HepG2 (cell line): Measurements from ENCODE around the gene SEC11A. TPM values are rescaled to one million over a fixed set of nuclear protein-coding genes. Genes with fewer than 3 reads are reported as not detected.

Source experiments
- ATAC-seq: fragments of 200-7000 bp; cut with Tn5 transposase; 3 replicates; pipeline ENCODE4 v1.9.1; 2020; ENCODE audit warnings: mild to moderate bottlenecking, moderate library complexity
- BruUV-seq: library from RNA; stranded (reverse); fragments of 400-500 nt; replicated peaks from 2 replicates; lab custom pipeline; 2021; lab: Mats Ljungman, UMichigan
- CTCF ChIA-PET: fragments of 300-600 bp; formaldehyde crosslinking; extraction: SDS; loops from one replicate; lab custom pipeline; 2021; ENCODE audit warnings: low total read pairs, inconsistent platforms, low intra/inter-chr PET ratio; lab: Yijun Ruan, JAX
- POLR2A ChIA-PET: fragments of 350-600 bp; sonication (Branson Sonifier 250); formaldehyde crosslinking; loops from one replicate; lab custom pipeline; 2020; ENCODE audit warnings: antibody characterized with exemption, inconsistent platforms; lab: Yijun Ruan, JAX
- DNase-seq: peaks from one replicate; pipeline ENCODE4 v3.0.0-alpha.2; 2015; ENCODE audit warnings: low spot score
- FAIRE-seq: peaks from 3 replicates; lab custom pipeline; 2011; peaks lifted over from hg19 to GRCh38; lab: Jason Lieb, UNC
- H2AFZ ChIP-seq: one replicate; pipeline ENCODE4 v1.6.1; 2011; ENCODE audit warnings: low read length, inconsistent platforms
- H3K27ac ChIP-seq: fragments of 300-600 bp; 3 replicates; pipeline ENCODE4 v1.8.0; 2011; ENCODE audit warnings: mixed run types, mild to moderate bottlenecking, mixed read lengths, low read length, inconsistent platforms; ENCODE audit not compliant: insufficient read depth; ENCODE audit errors: extremely low read length
- H3K27me3 ChIP-seq, 2 experiments: fragments of 200-600 bp in 1 of 2; 2 replicates in 1 of 2; 3 replicates in 1 of 2; pipeline versions ENCODE4 v1.6.0 to v1.8.0; 2011; ENCODE audit warnings: low read length in 2 of 2, mild to moderate bottlenecking in 2 of 2, moderate library complexity in 2 of 2, inconsistent platforms in 1 of 2; ENCODE audit not compliant: insufficient read depth in 2 of 2, control insufficient read depth in 1 of 2
- H3K36me3 ChIP-seq, 2 experiments: fragments of 200-600 bp in 1 of 2; replicated peaks in 1 of 2; 2 replicates in 1 of 2; 3 replicates in 1 of 2; pipeline versions ENCODE4 v1.5.1 to v1.8.0; 2011; ENCODE audit warnings: low read length in 2 of 2, inconsistent platforms in 1 of 2; ENCODE audit not compliant: insufficient read depth in 2 of 2, control insufficient read depth in 1 of 2
- H3K4me1 ChIP-seq: 2 replicates; pipeline ENCODE4 v1.5.1; 2012; ENCODE audit warnings: low read length, inconsistent platforms; ENCODE audit not compliant: insufficient read depth
- H3K4me2 ChIP-seq: 2 replicates; pipeline ENCODE4 v1.6.0; 2011; ENCODE audit warnings: low read depth, low read length, inconsistent platforms
- H3K4me3 ChIP-seq, 3 experiments: fragments of 200-600 bp in 1 of 3; sonication (generic), shearing (Covaris generic) in 1 of 3; replicated peaks in 1 of 3; 2 replicates each; pipeline ENCODE4 v1.5.1; 2011 to 2016; ENCODE audit warnings: low read length in 3 of 3, inconsistent platforms in 2 of 3, low read depth in 2 of 3, mild to moderate bottlenecking in 2 of 3, control low read depth in 1 of 3, mixed read lengths in 1 of 3; ENCODE audit not compliant: insufficient read depth in 1 of 3
- H3K79me2 ChIP-seq: one replicate; pipeline ENCODE4 v1.6.1; 2011; ENCODE audit warnings: low read length, inconsistent platforms; ENCODE audit not compliant: insufficient read depth
- H3K9ac ChIP-seq: 2 replicates; pipeline ENCODE4 v1.6.0; 2011; ENCODE audit warnings: mild to moderate bottlenecking, low read depth, low read length, inconsistent platforms; ENCODE audit not compliant: insufficient read depth
- H3K9me3 ChIP-seq: 2 replicates; pipeline ENCODE4 v1.5.1; 2012; ENCODE audit warnings: mild to moderate bottlenecking, low read length
- H4K20me1 ChIP-seq: 2 replicates; pipeline ENCODE4 v1.6.0; 2011; ENCODE audit warnings: inconsistent platforms, mild to moderate bottlenecking, low read length, moderate library complexity; ENCODE audit not compliant: insufficient read depth
- ARHGAP35 ChIP-seq: sonication (generic); formaldehyde crosslinking; IDR thresholded peaks from 2 replicates; pipeline ENCODE4 v1.9.0; 2022; ENCODE audit warnings: mild to moderate bottlenecking, inconsistent platforms, moderate library complexity, missing genetic modification reagents, borderline replicate concordance
- ARID3A ChIP-seq: IDR thresholded peaks from 2 replicates; pipeline ENCODE4 v1.6.1; 2012; ENCODE audit warnings: low read depth, low read length, improper control_type of control experiment
- ATF2 ChIP-seq: sonication (generic); formaldehyde crosslinking; IDR thresholded peaks from 2 replicates; pipeline ENCODE4 v1.4.0; 2020; ENCODE audit warnings: missing genetic modification reagents
- CREM ChIP-seq, 2 experiments: sonication (generic) in 1 of 2; formaldehyde crosslinking in 1 of 2; IDR thresholded peaks; 2 replicates each; pipeline versions ENCODE4 v1.4.0 to v1.6.1; 2016 to 2020; ENCODE audit warnings: antibody characterized with exemption in 1 of 2, mild to moderate bottlenecking in 1 of 2, missing genetic modification reagents in 1 of 2
- IKZF1 ChIP-seq: fragments of 450-650 bp; IDR thresholded peaks from 2 replicates; pipeline ENCODE4 v1.7.1; 2016
- IRF9 ChIP-seq: sonication (generic); formaldehyde crosslinking; IDR thresholded peaks from 2 replicates; pipeline ENCODE4 v1.8.0; 2022; ENCODE audit warnings: missing genetic modification reagents, mild to moderate bottlenecking, borderline replicate concordance
- MEIS2 ChIP-seq: sonication (generic); formaldehyde crosslinking; IDR thresholded peaks from 2 replicates; pipeline ENCODE4 v1.9.0; 2021; ENCODE audit warnings: mild to moderate bottlenecking, missing genetic modification reagents
- MNT ChIP-seq: fragments of 450-650 bp; IDR thresholded peaks from 2 replicates; pipeline ENCODE4 v1.6.1; 2016
- NR1H2 ChIP-seq: sonication (generic); formaldehyde crosslinking; IDR thresholded peaks from 2 replicates; pipeline ENCODE4 v1.8.1; 2022; ENCODE audit warnings: low read depth, missing genetic modification reagents, borderline replicate concordance
- PRPF4 ChIP-seq: fragments of 200-400 bp; formaldehyde crosslinking; IDR thresholded peaks from 2 replicates; pipeline ENCODE4 v1.6.1; 2016; ENCODE audit warnings: low read length, low read depth; ENCODE audit not compliant: poor library complexity, severe bottlenecking
- SNRNP70 ChIP-seq: fragments of 200-400 bp; formaldehyde crosslinking; IDR thresholded peaks from 2 replicates; pipeline ENCODE4 v1.6.1; 2017; ENCODE audit warnings: mild to moderate bottlenecking, low read depth, low read length, moderate library complexity
- TOE1 ChIP-seq: sonication (generic); formaldehyde crosslinking; IDR thresholded peaks from 2 replicates; pipeline ENCODE4 v1.4.0; 2020; ENCODE audit warnings: mild to moderate bottlenecking, missing genetic modification reagents
- TRIM22 ChIP-seq: fragments of 450-650 bp; IDR thresholded peaks from 2 replicates; pipeline ENCODE4 v1.6.1; 2017
- ZBTB37 ChIP-seq: sonication (generic); formaldehyde crosslinking; IDR thresholded peaks from 2 replicates; pipeline ENCODE4 v1.4.0; 2020; ENCODE audit warnings: mild to moderate bottlenecking, missing genetic modification reagents
- ZFP36L1 ChIP-seq: sonication (generic); formaldehyde crosslinking; IDR thresholded peaks from 2 replicates; pipeline ENCODE4 v1.8.0; 2022; ENCODE audit warnings: mild to moderate bottlenecking, missing genetic modification reagents, moderate library complexity
- ZNF230 ChIP-seq: sonication (generic); formaldehyde crosslinking; IDR thresholded peaks from 2 replicates; pipeline ENCODE4 v1.4.0; 2020; ENCODE audit warnings: mild to moderate bottlenecking, missing genetic modification reagents
- ZSCAN12 ChIP-seq: sonication (generic); formaldehyde crosslinking; IDR thresholded peaks from 2 replicates; pipeline ENCODE4 v1.9.0; 2021; ENCODE audit warnings: mild to moderate bottlenecking, missing genetic modification reagents
- WGBS: methylation state at CpG from one replicate; pipeline ENCODE4 v1.1.6; 2017; ENCODE audit warnings: low lambda C conversion rate; 5-methylcytosine and 5-hydroxymethylcytosine counted together
- in situ Hi-C: cut with HindIII; loops from 2 replicates; pipeline ENCODE4 v1.10.0; 2017; ENCODE audit warnings: low pct_unique_long_range_greater_than_20kb; ENCODE audit not compliant: extremely low pct_ligation_motif_present
- intact Hi-C: fragments of 100-400 bp; cut with micrococcal nuclease; formaldehyde crosslinking; loops from one replicate; pipeline ENCODE4 v1.10.0; 2022; ENCODE audit not compliant: unreplicated experiment
- polyA plus RNA-seq, 8 experiments: library from polyadenylated mRNA; depleted of rRNA in 3 of 8; stranded (reverse) in 7 of 8; unstranded in 1 of 8; fragments of >200 nt; fragmentation: Illumina TruSeq in 4 of 8; extraction: Trizol in 4 of 8; gene quantifications; 2 replicates each; pipeline versions ENCODE4 v1.2.1 to v1.2.3, GENCODE V29; 2011 to 2016; ENCODE audit warnings: low read depth in 4 of 8, missing spikeins in 1 of 8, mixed read lengths in 1 of 8; ENCODE audit not compliant: insufficient read depth in 1 of 8
- total RNA-seq, 5 experiments: library from RNA; depleted of rRNA; stranded (reverse); fragments of >200 nt; fragmentation: Illumina TruSeq; extraction: Trizol; gene quantifications; 2 replicates each; pipeline ENCODE4 v1.2.3, GENCODE V29; 2016; ENCODE audit warnings: low read depth in 1 of 5

Gene SEC11A
- total and polyA plus RNA-seq, 2 of the 13 experiments (the other 11 are each of a cell fraction or from before 2014, with no cell fraction given): 141 to 230 TPM

DNA sequence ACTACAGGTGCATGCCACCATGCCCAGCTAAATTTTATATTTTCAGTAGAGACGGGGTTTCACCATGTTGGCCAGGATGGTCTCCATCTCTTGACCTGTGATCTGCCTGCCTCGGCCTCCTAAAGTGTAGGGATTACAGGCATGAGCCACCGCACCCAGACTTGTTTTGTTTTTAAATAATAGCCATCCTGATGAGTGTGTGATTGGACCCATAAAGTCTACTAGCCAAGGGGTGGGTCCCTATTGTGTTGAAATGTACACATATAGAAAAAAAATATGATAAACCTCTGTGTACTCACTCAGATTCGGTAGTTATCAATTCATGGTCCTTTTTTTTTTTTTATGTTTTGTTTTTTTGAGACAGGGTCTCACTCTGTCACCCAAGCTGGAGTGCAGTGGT is 49.7 kb upstream of the SEC11A start:
- no peak overlapping the region for H3K27ac ChIP-seq
- 92% methylated on average over 4 of the region's 4 CpGs for WGBS
- no peak overlapping the region for H3K4me3 ChIP-seq
- intact Hi-C loops (no loop called here), in situ Hi-C loops (no loop called here)
- no peaks in the 10 kb centered on the region for H3K27me3 ChIP-seq
- FAIRE-seq: no peak
- H3K4me1 ChIP-seq: peaks cover 35% of the 10 kb centered on the region
- no peak overlapping the region for H3K9ac ChIP-seq
- no peak for DNase-seq
- no TSS peak for BruUV-seq
- peaks cover 71% of the 10 kb centered on the region for H3K79me2 ChIP-seq
- H3K9me3 ChIP-seq: no peaks in the 10 kb centered on the region
- H2AFZ ChIP-seq: no peak overlapping the region
- CTCF ChIA-PET: no interaction called here
- H3K4me2 ChIP-seq: no peak overlapping the region
- ATAC-seq: no peak
- H4K20me1 ChIP-seq: 0 out of 2 replicates have a peak, but pooled peaks cover 5% of the 10 kb centered on the region
- POLR2A ChIA-PET: no interaction called here
- peaks cover 14 to 28% of the 10 kb centered on the region in 2 experiments for H3K36me3 ChIP-seq
- no peak for TF ChIP-seq MEIS2
- TF ChIP-seq ZFP36L1 (CRISPR knock-in tag): no peak
- no peak for TF ChIP-seq IRF9
- no peak for TF ChIP-seq ZNF230 (CRISPR knock-in tag)
- TF ChIP-seq SNRNP70: no peak
- TF ChIP-seq TRIM22: no peak
- TF ChIP-seq ZSCAN12: no peak
- TF ChIP-seq ZBTB37 (CRISPR knock-in tag): no peak
- TF ChIP-seq CREM (IDR thresholded peaks at IDR 0.05): no peak
- TF ChIP-seq CREM (CRISPR knock-in tag; IDR thresholded peaks at IDR 0.05): no peak
- TF ChIP-seq NR1H2 (CRISPR knock-in tag): no peak
- no peak for TF ChIP-seq ATF2 (CRISPR knock-in tag)
- TF ChIP-seq MNT: no peak
- no peak for TF ChIP-seq ARID3A
- no peak for TF ChIP-seq IKZF1
- TF ChIP-seq TOE1 (CRISPR knock-in tag): no peak
- no peak for TF ChIP-seq ARHGAP35
- no peak for TF ChIP-seq PRPF4
